ENCODE measurements around the gene CD46.

- no peak for TF ChIP-seq POLR2A (IDR thresholded peaks at IDR 0.05)
- TF ChIP-seq CTCF (IDR thresholded peaks at IDR 0.05): no peak
- TF ChIP-seq EP300 (IDR thresholded peaks at IDR 0.05): no peak
Observed at GRCh38 chr1:207824691-207825408, 73.0 kb downstream of the CD46 start.

All from ovary (tissue), 3 donors.